MM.1S (cell line): Measurements from ENCODE around the gene RAB5IF.

Source experiments
- CTCF ChIP-seq: fragments of 300-600 bp; sonication (generic); IDR thresholded peaks from 2 replicates; pipeline ENCODE4 v1.5.1; 2016; ENCODE audit warnings: antibody characterized with exemption, low read length, mixed read lengths
- EZH2 ChIP-seq: fragments of 300-600 bp; sonication (generic); optimal IDR thresholded peaks from 2 replicates; pipeline ENCODE3; 2017; ENCODE audit warnings: low read depth, mild to moderate bottlenecking, antibody characterized with exemption, low read length, mixed read lengths
- EZH2phosphoT487 ChIP-seq: fragments of 300-600 bp; sonication (generic); IDR thresholded peaks from 2 replicates; pipeline ENCODE4 v1.6.1; 2018; ENCODE audit warnings: antibody characterized with exemption, low read length

GRCh38 chr20:36571564-36572504 lies 33.7 kb upstream of the RAB5IF start:
- TF ChIP-seq EZH2phosphoT487, result no peak
- no peak for TF ChIP-seq EZH2
- TF ChIP-seq CTCF, result no peak
